PFSK-1 (cell line): ENCODE measurements around the gene ARNT2.

ENCODE experiments used
- FOXP2 ChIP-seq: optimal IDR thresholded peaks from 2 replicates; pipeline ENCODE3; 2011; ENCODE audit warnings: borderline replicate concordance, control low read depth, inconsistent platforms; ENCODE audit not compliant: insufficient read depth; ENCODE audit errors: extremely low read length, extremely low read depth
- POLR2AphosphoS5 ChIP-seq: IDR thresholded peaks from 2 replicates; pipeline ENCODE4 v1.6.1; 2012; ENCODE audit warnings: low read depth, mild to moderate bottlenecking, control low read depth, low read length, moderate library complexity
- SIN3A ChIP-seq: IDR thresholded peaks from 2 replicates; pipeline ENCODE4 v1.6.1; 2012; ENCODE audit warnings: mild to moderate bottlenecking, low read length, moderate library complexity, borderline replicate concordance; ENCODE audit not compliant: insufficient read depth
- TAF1 ChIP-seq: IDR thresholded peaks from 2 replicates; pipeline ENCODE4 v1.6.1; 2012; ENCODE audit warnings: low read length, control low read depth, borderline replicate concordance; ENCODE audit not compliant: insufficient read depth

GRCh38 chr15:80455051-80455648 lies 51.0 kb downstream of the ARNT2 start:
- TF ChIP-seq SIN3A (no peak), TAF1 (no peak), FOXP2 (no peak), POLR2AphosphoS5 (no peak)
